ENCODE data around the gene LTBP4.

Gene LTBP4

DNA sequence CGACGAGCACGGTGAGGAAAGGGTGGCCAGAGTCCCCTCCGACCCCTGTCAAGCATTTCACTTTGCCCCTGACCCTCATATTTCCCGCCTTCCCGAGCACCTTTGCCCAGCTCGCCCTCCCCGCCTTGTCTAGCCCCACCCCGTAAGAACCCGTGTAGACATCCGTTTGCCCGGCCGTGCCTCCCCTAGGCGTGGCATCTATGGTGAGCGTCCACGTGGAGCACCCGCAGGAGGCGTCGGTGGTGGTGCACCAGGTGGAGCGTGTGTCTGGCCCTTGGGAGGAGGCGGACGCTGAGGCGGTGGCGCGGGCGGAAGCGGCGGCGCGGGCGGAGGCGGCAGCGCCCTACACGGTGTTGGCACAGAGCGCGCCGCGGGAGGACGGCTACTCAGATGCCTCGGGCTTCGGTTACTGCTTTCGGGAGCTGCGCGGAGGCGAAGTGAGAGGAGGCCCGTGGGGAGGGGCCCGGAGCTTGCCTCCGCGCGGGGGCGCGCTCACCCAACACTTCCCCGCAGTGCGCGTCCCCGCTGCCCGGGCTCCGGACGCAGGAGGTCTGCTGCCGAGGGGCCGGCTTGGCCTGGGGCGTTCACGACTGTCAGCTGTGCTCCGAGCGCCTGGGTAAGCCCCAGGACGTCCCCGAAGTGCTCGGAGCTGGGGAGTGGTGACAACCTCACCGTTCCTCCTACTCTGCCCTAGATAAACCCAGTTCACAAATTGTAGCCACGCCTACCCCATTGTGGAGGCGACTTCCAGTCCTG is 4.2 kb downstream of the LTBP4 start:
- TF ChIP-seq, protein P1, sequence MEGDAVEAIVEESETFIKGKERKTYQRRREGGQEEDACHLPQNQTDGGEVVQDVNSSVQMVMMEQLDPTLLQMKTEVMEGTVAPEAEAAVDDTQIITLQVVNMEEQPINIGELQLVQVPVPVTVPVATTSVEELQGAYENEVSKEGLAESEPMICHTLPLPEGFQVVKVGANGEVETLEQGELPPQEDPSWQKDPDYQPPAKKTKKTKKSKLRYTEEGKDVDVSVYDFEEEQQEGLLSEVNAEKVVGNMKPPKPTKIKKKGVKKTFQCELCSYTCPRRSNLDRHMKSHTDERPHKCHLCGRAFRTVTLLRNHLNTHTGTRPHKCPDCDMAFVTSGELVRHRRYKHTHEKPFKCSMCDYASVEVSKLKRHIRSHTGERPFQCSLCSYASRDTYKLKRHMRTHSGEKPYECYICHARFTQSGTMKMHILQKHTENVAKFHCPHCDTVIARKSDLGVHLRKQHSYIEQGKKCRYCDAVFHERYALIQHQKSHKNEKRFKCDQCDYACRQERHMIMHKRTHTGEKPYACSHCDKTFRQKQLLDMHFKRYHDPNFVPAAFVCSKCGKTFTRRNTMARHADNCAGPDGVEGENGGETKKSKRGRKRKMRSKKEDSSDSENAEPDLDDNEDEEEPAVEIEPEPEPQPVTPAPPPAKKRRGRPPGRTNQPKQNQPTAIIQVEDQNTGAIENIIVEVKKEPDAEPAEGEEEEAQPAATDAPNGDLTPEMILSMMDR (IDR thresholded peaks at IDR 0.05; ENCODE audit: borderline replicate concordance, extremely low read depth, low read length, poor library complexity, severe bottlenecking): peak; percentile 28
- no peak for TF ChIP-seq EZH2 (IDR thresholded peaks at IDR 0.05; ENCODE audit: borderline replicate concordance, low read depth, low read length, severe bottlenecking)
- Histone ChIP-seq H3K36me3 (ENCODE audit: insufficient read depth, low read length) (no peaks in the 10 kb centered on the region), H3K9ac (ENCODE audit: low read depth, low read length) (peak overlapping the region; percentile 50), H3K4me2 (ENCODE audit: insufficient read depth, low read length) (peak overlapping the region; percentile 87), H3K4me1 (ENCODE audit: insufficient read depth, low read length) (peaks cover 40% of the 10 kb centered on the region), H3K27me3 (ENCODE audit: insufficient read depth, low read length, poor library complexity) (peaks cover 12% of the 10 kb centered on the region), H3K79me2 (ENCODE audit: insufficient read depth, low read length) (no peaks in the 10 kb centered on the region), H3K9me3 (ENCODE audit: insufficient read depth, low read length, severe bottlenecking) (no peaks in the 10 kb centered on the region), H4K20me1 (ENCODE audit: insufficient read depth, low read length) (peaks cover 3% of the 10 kb centered on the region; the same call in 1 of the 2 replicates), H3K27ac (ENCODE audit: low read length) (0 out of 2 replicates have a peak overlapping the region, but pooled peaks have one; percentile 18), H3K4me3 (ENCODE audit: low read depth in 1 of 2, low read length in 2 of 2) (peak overlapping the region in 1 of 2 experiments; percentile 56; a peak in 2 of 4 replicates), H2AFZ (ENCODE audit: low read depth, low read length) (peak overlapping the region; percentile 75)
- DNase-seq (peak; percentile 74), ATAC-seq (ENCODE audit: insufficient read depth, low read depth) (peak; percentile 44)

DNA sequence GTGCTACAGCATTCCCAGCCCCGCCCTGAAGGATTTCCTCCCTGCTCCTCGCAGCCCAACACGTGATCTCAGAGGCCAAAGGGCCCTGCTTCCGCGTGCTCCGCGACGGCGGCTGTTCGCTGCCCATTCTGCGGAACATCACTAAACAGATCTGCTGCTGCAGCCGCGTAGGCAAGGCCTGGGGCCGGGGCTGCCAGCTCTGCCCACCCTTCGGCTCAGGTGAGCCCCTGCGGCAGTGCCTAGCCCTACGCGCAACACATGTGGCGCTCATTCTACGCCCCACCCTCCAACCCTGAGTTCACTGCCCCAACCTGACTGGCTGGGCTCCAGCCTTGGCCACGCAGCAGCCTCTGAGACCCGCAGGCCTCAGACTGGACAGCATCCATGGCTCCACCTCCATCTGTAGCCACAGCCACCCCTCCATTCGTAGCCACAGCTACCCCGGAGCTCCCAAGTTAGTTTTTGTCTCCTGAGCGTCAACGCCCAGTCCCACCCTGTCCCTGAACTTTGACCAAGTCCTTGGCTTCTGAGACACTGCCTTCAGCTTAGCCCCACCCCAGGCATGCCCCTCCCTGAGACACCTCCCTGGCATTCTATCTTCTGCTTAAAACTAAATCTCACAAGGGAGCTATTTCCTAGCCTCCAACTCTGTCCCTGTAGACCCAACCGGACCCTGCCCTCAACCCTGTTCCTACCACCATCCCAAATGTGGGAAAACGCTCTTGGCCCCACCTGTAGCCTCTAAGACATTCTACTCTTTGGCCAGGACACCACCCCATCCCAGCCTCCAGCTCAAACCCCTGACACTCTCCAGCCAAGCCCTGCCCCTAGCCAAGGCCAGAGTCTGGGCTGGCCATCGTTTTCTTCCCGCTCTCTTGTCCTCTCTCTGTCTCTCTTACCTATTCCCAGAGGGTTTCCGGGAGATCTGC is 6.4 kb downstream of the LTBP4 start:
- H3K4me2 ChIP-seq (ENCODE audit: insufficient read depth, low read length): no peak overlapping the region
- no peaks in the 10 kb centered on the region for H3K36me3 ChIP-seq (ENCODE audit: insufficient read depth, low read length)
- H2AFZ ChIP-seq (ENCODE audit: low read depth, low read length): no peak overlapping the region
- no peak overlapping the region for H3K4me3 ChIP-seq (ENCODE audit: low read depth in 1 of 2, low read length in 2 of 2)
- H3K27ac ChIP-seq (ENCODE audit: low read length): no peak overlapping the region
- DNase-seq: no peak
- no peaks in the 10 kb centered on the region for H3K79me2 ChIP-seq (ENCODE audit: insufficient read depth, low read length)
- no peak overlapping the region for H3K9ac ChIP-seq (ENCODE audit: low read depth, low read length)
- H3K9me3 ChIP-seq (ENCODE audit: insufficient read depth, low read length, severe bottlenecking): no peaks in the 10 kb centered on the region
- H3K4me1 ChIP-seq (ENCODE audit: insufficient read depth, low read length): peaks cover 40% of the 10 kb centered on the region
- peaks cover 12% of the 10 kb centered on the region for H3K27me3 ChIP-seq (ENCODE audit: insufficient read depth, low read length, poor library complexity)
- ATAC-seq (ENCODE audit: insufficient read depth, low read depth): no peak
- peaks cover 3% of the 10 kb centered on the region; the same call in 1 of the 2 replicates for H4K20me1 ChIP-seq (ENCODE audit: insufficient read depth, low read length)
- no peak for TF ChIP-seq EZH2 (IDR thresholded peaks at IDR 0.05; ENCODE audit: borderline replicate concordance, low read depth, low read length, severe bottlenecking)
- TF ChIP-seq, protein P1 (IDR thresholded peaks at IDR 0.05; ENCODE audit: borderline replicate concordance, extremely low read depth, low read length, poor library complexity, severe bottlenecking): no peak

DNA sequence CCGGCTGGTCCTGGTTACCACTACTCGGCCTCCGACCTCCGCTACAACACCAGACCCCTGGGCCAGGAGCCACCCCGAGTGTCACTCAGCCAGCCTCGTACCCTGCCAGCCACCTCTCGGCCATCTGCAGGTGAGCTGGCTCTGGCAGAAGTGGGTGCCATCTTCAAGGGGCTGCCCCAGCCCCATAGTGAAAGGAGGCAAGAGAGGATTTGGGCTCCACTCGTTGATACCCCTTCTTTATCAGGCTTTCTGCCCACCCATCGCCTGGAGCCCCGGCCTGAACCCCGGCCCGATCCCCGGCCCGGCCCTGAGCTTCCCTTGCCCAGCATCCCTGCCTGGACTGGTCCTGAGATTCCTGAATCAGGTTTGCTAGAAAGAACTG is 7.1 kb downstream of the LTBP4 start:
- Histone ChIP-seq H3K9ac (ENCODE audit: low read depth, low read length) (no peak overlapping the region), H3K4me3 (ENCODE audit: low read depth in 1 of 2, low read length in 2 of 2) (no peak overlapping the region), H3K9me3 (ENCODE audit: insufficient read depth, low read length, severe bottlenecking) (no peaks in the 10 kb centered on the region), H3K4me2 (ENCODE audit: insufficient read depth, low read length) (no peak overlapping the region), H4K20me1 (ENCODE audit: insufficient read depth, low read length) (peaks cover 3% of the 10 kb centered on the region; the same call in 1 of the 2 replicates), H3K4me1 (ENCODE audit: insufficient read depth, low read length) (peaks cover 36% of the 10 kb centered on the region), H3K36me3 (ENCODE audit: insufficient read depth, low read length) (no peaks in the 10 kb centered on the region), H2AFZ (ENCODE audit: low read depth, low read length) (no peak overlapping the region), H3K79me2 (ENCODE audit: insufficient read depth, low read length) (no peaks in the 10 kb centered on the region), H3K27me3 (ENCODE audit: insufficient read depth, low read length, poor library complexity) (peaks cover 12% of the 10 kb centered on the region), H3K27ac (ENCODE audit: low read length) (no peak overlapping the region)
- ATAC-seq (ENCODE audit: insufficient read depth, low read depth) (no peak), DNase-seq (no peak)
- no peak for TF ChIP-seq EZH2 (IDR thresholded peaks at IDR 0.05; ENCODE audit: borderline replicate concordance, low read depth, low read length, severe bottlenecking)
- TF ChIP-seq, protein P1 (IDR thresholded peaks at IDR 0.05; ENCODE audit: borderline replicate concordance, extremely low read depth, low read length, poor library complexity, severe bottlenecking): no peak
